GM12892 (cell line): ENCODE data around the gene TADA2B.

Experiments
- POLR2A ChIP-seq: IDR thresholded peaks from 2 replicates; pipeline ENCODE4 v1.6.1; 2011; ENCODE audit warnings: low read depth, low read length, control low read depth
- POLR2AphosphoS5 ChIP-seq: IDR thresholded peaks from 2 replicates; pipeline ENCODE4 v1.6.1; 2011; ENCODE audit warnings: low read depth, low read length, control low read depth
- TAF1 ChIP-seq: IDR thresholded peaks from 2 replicates; pipeline ENCODE4 v1.6.1; 2011; ENCODE audit warnings: low read depth, mild to moderate bottlenecking, control low read depth, low read length, borderline replicate concordance

- TF ChIP-seq POLR2A: no peak
- no peak for TF ChIP-seq POLR2AphosphoS5
- no peak for TF ChIP-seq TAF1
Observed at GRCh38 chr4:7020856-7021255, 22.3 kb upstream of the TADA2B start.
